ENCODE measurements around the gene PIAS4. TPM values are rescaled to one million over a fixed set of nuclear protein-coding genes. Genes with fewer than 3 reads are reported as not detected.

The PIAS4 gene
- total and polyA plus RNA-seq, 2 of the 13 experiments (the other 11 are each of a cell fraction or from before 2014, with no cell fraction given), result 9.0 to 20.1 TPM

GRCh38 chr19:4045597-4046361 lies 38.2 kb downstream of the PIAS4 start:
- 95% methylated on average over 28 of the region's 32 CpGs for WGBS (ENCODE audit: low lambda C conversion rate)
- H3K4me3 ChIP-seq (replicated peaks in 1 of 3; ENCODE audit: insufficient read depth in 1 of 3, low read depth in 2 of 3, low read length in 3 of 3), result no peak overlapping the region
- POLR2A ChIA-PET, result interaction anchor here (0.6 to 1.3 kb wide), 3 partner anchors 11 to 38 kb away, joined by 3 read pairs; partner anchors contain the start of gene PIAS4
- H3K79me2 ChIP-seq (ENCODE audit: insufficient read depth, low read length), result peaks cover 21% of the 10 kb centered on the region
- H3K9me3 ChIP-seq (ENCODE audit: low read length), result no peaks in the 10 kb centered on the region
- H3K9ac ChIP-seq (ENCODE audit: insufficient read depth, low read depth, low read length), result no peak overlapping the region
- CTCF ChIA-PET (ENCODE audit: low intra/inter-chr PET ratio, low total read pairs), result no interaction called here
- BruUV-seq (replicated peaks), result no TSS peak
- ATAC-seq (no peak), FAIRE-seq (no peak), DNase-seq (ENCODE audit: low spot score) (no peak)
- peaks cover under 1% of the 10 kb centered on the region; the same call in 1 of the 2 replicates for H3K4me1 ChIP-seq (ENCODE audit: insufficient read depth, low read length)
- peaks cover 18 to 31% of the 10 kb centered on the region in 2 experiments; a peak in 4 of 5 replicates for H3K36me3 ChIP-seq (replicated peaks in 1 of 2; ENCODE audit: control insufficient read depth in 1 of 2, insufficient read depth in 2 of 2, low read length in 2 of 2)
- no peak overlapping the region for H3K4me2 ChIP-seq (ENCODE audit: low read depth, low read length)
- no peaks in the 10 kb centered on the region for H3K27me3 ChIP-seq (ENCODE audit: control insufficient read depth in 1 of 2, insufficient read depth in 2 of 2, low read length in 2 of 2)
- in situ Hi-C loops (cut with HindIII; ENCODE audit: extremely low pct_ligation_motif_present, low pct_unique_long_range_greater_than_20kb), result no loop called here
- H4K20me1 ChIP-seq (ENCODE audit: insufficient read depth, low read length), result peaks cover 16% of the 10 kb centered on the region; the same call in 1 of the 2 replicates
- intact Hi-C loops (cut with micrococcal nuclease; ENCODE audit: unreplicated experiment), result no loop called here
- no peak overlapping the region for H2AFZ ChIP-seq (ENCODE audit: low read length)
- TF ChIP-seq POLR2G (IDR thresholded peaks at IDR 0.05; ENCODE audit: low read depth, low read length), result peak; percentile 39; the same call in 1 of the 2 replicates
- TF ChIP-seq RBM22 (optimal IDR thresholded peaks at IDR 0.05; ENCODE audit: low read length), result peak; percentile 81
- TF ChIP-seq AGO2 (optimal IDR thresholded peaks at IDR 0.05; ENCODE audit: low read depth, low read length), result peak; percentile 55
- no peak for TF ChIP-seq MYC (CRISPR knock-in tag; IDR thresholded peaks at IDR 0.05; ENCODE audit: borderline replicate concordance)
- TF ChIP-seq PRDM10 (CRISPR knock-in tag; IDR thresholded peaks at IDR 0.05; ENCODE audit: low read depth), result no peak
- no peak for TF ChIP-seq ZNF644 (CRISPR knock-in tag; IDR thresholded peaks at IDR 0.05; ENCODE audit: low read depth)
- TF ChIP-seq ZNF724P (CRISPR knock-in tag; IDR thresholded peaks at IDR 0.05; ENCODE audit: borderline replicate concordance), result no peak
- TF ChIP-seq MTA1 (CRISPR knock-in tag; IDR thresholded peaks at IDR 0.05; ENCODE audit: borderline replicate concordance), result no peak
- TF ChIP-seq KDM2A (CRISPR knock-in tag; IDR thresholded peaks at IDR 0.05; ENCODE audit: borderline replicate concordance, low read depth), result no peak
- no peak for TF ChIP-seq NR2F1 (CRISPR knock-in tag; IDR thresholded peaks at IDR 0.05)
- no peak for TF ChIP-seq CREBL2 (CRISPR knock-in tag; IDR thresholded peaks at IDR 0.05; ENCODE audit: borderline replicate concordance)
- H3K27ac ChIP-seq (ENCODE audit: extremely low read length, insufficient read depth, low read length), result no peak overlapping the region

Measured in HepG2 (cell line).